ENCODE data around the gene CYB5R3. TPM values are rescaled to one million over a fixed set of nuclear protein-coding genes. Genes with fewer than 3 reads are reported as not detected.
"Not testable (repeated sequence)": the region's sequence is repeated elsewhere in the genome, so short reads cannot be mapped to it uniquely, and the experiment has no call there.

The CYB5R3 gene
- total RNA-seq, 3 donors from 2014 or later = 58.5 to 74.2 (median 73.8) TPM

GRCh38 chr22:42626951-42627625 is 22.1 kb downstream of the CYB5R3 start:
- ATAC-seq = no peak
- Mint-ChIP-seq H3K27me3 (ENCODE audit: low read depth) (no peaks in the 10 kb centered on the region), H3K36me3 (ENCODE audit: insufficient read depth) (peaks cover 16% of the 10 kb centered on the region)

GRCh38 chr22:42626431-42626830 is 22.8 kb downstream of the CYB5R3 start:
- Mint-ChIP-seq H3K4me1 (ENCODE audit: low read depth) (peaks cover 2% of the 10 kb centered on the region), H3K9me3 (no peaks in the 10 kb centered on the region), H3K36me3 (ENCODE audit: insufficient read depth) (peaks cover 17% of the 10 kb centered on the region), H3K27me3 (ENCODE audit: low read depth) (no peaks in the 10 kb centered on the region), H3K4me3 (no peak overlapping the region)
- ATAC-seq (no peak), DNase-seq (no peak)

More at GRCh38 chr22:42626951-42627625, 22.1 kb downstream of the CYB5R3 start:
- no peaks in the 10 kb centered on the region for H3K4me1 Mint-ChIP-seq (ENCODE audit: low read depth)
- no peaks in the 10 kb centered on the region for H3K9me3 Mint-ChIP-seq
- DNase-seq = no peak
- no peak overlapping the region for H3K4me3 Mint-ChIP-seq

- H3K27me3 Mint-ChIP-seq (ENCODE audit: low read depth) = no peaks in the 10 kb centered on the region
- H3K4me1 Mint-ChIP-seq (ENCODE audit: low read depth) = peaks cover 4% of the 10 kb centered on the region
- DNase-seq (no peak), ATAC-seq (no peak)
- H3K36me3 Mint-ChIP-seq (ENCODE audit: insufficient read depth) = peaks cover 18% of the 10 kb centered on the region
- H3K4me3 Mint-ChIP-seq = no peak overlapping the region
- H3K9me3 Mint-ChIP-seq = no peaks in the 10 kb centered on the region
Measured at GRCh38 chr22:42625416-42625815, 23.8 kb downstream of the CYB5R3 start.

- Mint-ChIP-seq H3K4me3 (no peak overlapping the region), H3K9me3 (no peaks in the 10 kb centered on the region), H3K4me1 (ENCODE audit: low read depth) (peaks cover 4% of the 10 kb centered on the region), H3K36me3 (ENCODE audit: insufficient read depth) (peaks cover 18% of the 10 kb centered on the region), H3K27me3 (ENCODE audit: low read depth) (no peaks in the 10 kb centered on the region)
- no peak for ATAC-seq
- no peak for DNase-seq
Measured at GRCh38 chr22:42624551-42625106, 24.6 kb downstream of the CYB5R3 start.

- DNase-seq (no peak), ATAC-seq (no peak)
- Mint-ChIP-seq H3K36me3 (ENCODE audit: insufficient read depth) (peaks cover 18% of the 10 kb centered on the region), H3K9me3 (no peaks in the 10 kb centered on the region), H3K27me3 (ENCODE audit: low read depth) (no peaks in the 10 kb centered on the region), H3K4me1 (ENCODE audit: low read depth) (peaks cover 4% of the 10 kb centered on the region), H3K4me3 (no peak overlapping the region)
Measured at GRCh38 chr22:42623756-42624441, 25.3 kb downstream of the CYB5R3 start.

GRCh38 chr22:42623301-42623751 is 25.9 kb downstream of the CYB5R3 start:
- peaks cover 15% of the 10 kb centered on the region for H3K36me3 Mint-ChIP-seq (ENCODE audit: insufficient read depth)

GRCh38 chr22:42622061-42622710 is 27.0 kb downstream of the CYB5R3 start:
- ATAC-seq (no peak), DNase-seq (no peak)
- Mint-ChIP-seq H3K27me3 (ENCODE audit: low read depth) (no peaks in the 10 kb centered on the region), H3K36me3 (ENCODE audit: insufficient read depth) (peaks cover 13% of the 10 kb centered on the region), H3K9me3 (no peaks in the 10 kb centered on the region), H3K4me3 (no peak overlapping the region), H3K4me1 (ENCODE audit: low read depth) (peaks cover 4% of the 10 kb centered on the region)

More at GRCh38 chr22:42623301-42623751, 25.9 kb downstream of the CYB5R3 start:
- peaks cover 4% of the 10 kb centered on the region for H3K4me1 Mint-ChIP-seq (ENCODE audit: low read depth)
- H3K9me3 Mint-ChIP-seq = no peaks in the 10 kb centered on the region
- no peak for DNase-seq
- ATAC-seq = no peak
- no peak overlapping the region for H3K4me3 Mint-ChIP-seq
- no peaks in the 10 kb centered on the region for H3K27me3 Mint-ChIP-seq (ENCODE audit: low read depth)

GRCh38 chr22:42621505-42622002 is 27.6 kb downstream of the CYB5R3 start:
- ATAC-seq = peak; percentile 79 to 89
- H3K27me3 Mint-ChIP-seq (ENCODE audit: low read depth) = no peaks in the 10 kb centered on the region
- no peak overlapping the region for H3K4me3 Mint-ChIP-seq
- H3K4me1 Mint-ChIP-seq (ENCODE audit: low read depth) = peaks cover 4% of the 10 kb centered on the region
- no peaks in the 10 kb centered on the region for H3K9me3 Mint-ChIP-seq
- H3K36me3 Mint-ChIP-seq (ENCODE audit: insufficient read depth) = peaks cover 10% of the 10 kb centered on the region
- DNase-seq = peak; percentile 34

GRCh38 chr22:42620084-42620483 is 29.1 kb downstream of the CYB5R3 start:
- Mint-ChIP-seq H3K4me1 (ENCODE audit: low read depth) (peaks cover 10% of the 10 kb centered on the region), H3K36me3 (ENCODE audit: insufficient read depth) (peaks cover 4% of the 10 kb centered on the region), H3K9me3 (no peaks in the 10 kb centered on the region), H3K4me3 (no peak overlapping the region), H3K27me3 (ENCODE audit: low read depth) (no peaks in the 10 kb centered on the region)
- ATAC-seq = no peak
- DNase-seq = no peak

GRCh38 chr22:42619261-42620063 is 29.7 kb downstream of the CYB5R3 start:
- H3K36me3 Mint-ChIP-seq (ENCODE audit: insufficient read depth) = peaks cover 4% of the 10 kb centered on the region
- peaks cover 10% of the 10 kb centered on the region for H3K4me1 Mint-ChIP-seq (ENCODE audit: low read depth)
- ATAC-seq (no peak), DNase-seq (no peak)
- H3K27me3 Mint-ChIP-seq (ENCODE audit: low read depth) = no peaks in the 10 kb centered on the region
- no peaks in the 10 kb centered on the region for H3K9me3 Mint-ChIP-seq
- H3K4me3 Mint-ChIP-seq = no peak overlapping the region

- peaks cover 25% of the 10 kb centered on the region for H3K4me1 Mint-ChIP-seq (ENCODE audit: low read depth)
- no peaks in the 10 kb centered on the region for H3K9me3 Mint-ChIP-seq
- peaks cover 10% of the 10 kb centered on the region for H3K36me3 Mint-ChIP-seq (ENCODE audit: insufficient read depth)
- DNase-seq (no peak), ATAC-seq (no peak)
- H3K4me3 Mint-ChIP-seq = no peak overlapping the region
- no peaks in the 10 kb centered on the region for H3K27me3 Mint-ChIP-seq (ENCODE audit: low read depth)
Measured at GRCh38 chr22:42617155-42617983, 31.8 kb downstream of the CYB5R3 start.

GRCh38 chr22:42615860-42616175 is 33.4 kb downstream of the CYB5R3 start:
- Mint-ChIP-seq H3K4me1 (ENCODE audit: low read depth) (peaks cover 35% of the 10 kb centered on the region), H3K36me3 (ENCODE audit: insufficient read depth) (peaks cover 11% of the 10 kb centered on the region), H3K4me3 (peak overlapping the region; percentile 95)
- H3K9me3 Mint-ChIP-seq; H3K27me3 Mint-ChIP-seq (ENCODE audit: low read depth); ATAC-seq; DNase-seq: not testable (repeated sequence)

Data from activated T-cell treated with anti-CD3 and anti-CD28 coated beads, Interleukin-2, amount 50 U/mL, for 4 hours (primary cell).